GM19099 (cell line): ENCODE data around the gene GALNT18.

ENCODE experiments used
- POLR2A ChIP-seq: IDR thresholded peaks from 3 replicates; pipeline ENCODE4 v1.6.1; 2011; ENCODE audit warnings: low read depth; ENCODE audit not compliant: insufficient read length; ENCODE audit errors: extremely low read depth

Gene GALNT18

GRCh38 chr11:11313902-11314692 lies 307.7 kb downstream of the GALNT18 start:
- no peak for TF ChIP-seq POLR2A

GRCh38 chr11:11313426-11313825 lies 308.4 kb downstream of the GALNT18 start:
- TF ChIP-seq POLR2A = no peak

- no peak for TF ChIP-seq POLR2A
These were observed 309.1 kb downstream of the GALNT18 start for GRCh38 chr11:11312738-11313137.

GRCh38 chr11:11311169-11311568 lies 310.6 kb downstream of the GALNT18 start:
- TF ChIP-seq POLR2A = no peak

GRCh38 chr11:11309906-11310305 lies 311.9 kb downstream of the GALNT18 start:
- TF ChIP-seq POLR2A = no peak

- TF ChIP-seq POLR2A = no peak
These were observed 313.6 kb downstream of the GALNT18 start for GRCh38 chr11:11308249-11308648.

- TF ChIP-seq POLR2A = no peak
These were observed 314.9 kb downstream of the GALNT18 start for GRCh38 chr11:11306855-11307254.

- TF ChIP-seq POLR2A = no peak
These were observed 317.3 kb downstream of the GALNT18 start for GRCh38 chr11:11304550-11304949.

GRCh38 chr11:11302565-11302964 lies 319.2 kb downstream of the GALNT18 start:
- no peak for TF ChIP-seq POLR2A

- no peak for TF ChIP-seq POLR2A
These were observed 320.6 kb downstream of the GALNT18 start for GRCh38 chr11:11301212-11301611.

GRCh38 chr11:11297578-11297977 lies 324.2 kb downstream of the GALNT18 start:
- no peak for TF ChIP-seq POLR2A

- no peak for TF ChIP-seq POLR2A
These were observed 325.4 kb downstream of the GALNT18 start for GRCh38 chr11:11296434-11296833.

- no peak for TF ChIP-seq POLR2A
These were observed 327.3 kb downstream of the GALNT18 start for GRCh38 chr11:11294551-11294855.

- no peak for TF ChIP-seq POLR2A
These were observed 327.8 kb downstream of the GALNT18 start for GRCh38 chr11:11293798-11294550.

GRCh38 chr11:11292839-11293238 lies 329.0 kb downstream of the GALNT18 start:
- no peak for TF ChIP-seq POLR2A

- TF ChIP-seq POLR2A = no peak
These were observed 330.5 kb downstream of the GALNT18 start for GRCh38 chr11:11291041-11292015.

- no peak for TF ChIP-seq POLR2A
These were observed 331.5 kb downstream of the GALNT18 start for GRCh38 chr11:11290354-11290753.
